Activated CD8-positive, alpha-beta memory T cell treated with anti-CD3 and anti-CD28 coated beads, Interleukin-2, amount 50 U/mL, for 48 hours (primary cell): ENCODE measurements around the gene TGM2.
"Not testable (repeated sequence)": the region's sequence is repeated elsewhere in the genome, so short reads cannot be mapped to it uniquely, and the experiment has no call there.

ENCODE experiments used
- DNase-seq: peaks from one replicate; pipeline ENCODE4 v3.0.0-alpha.2; 2020

Gene TGM2

DNA sequence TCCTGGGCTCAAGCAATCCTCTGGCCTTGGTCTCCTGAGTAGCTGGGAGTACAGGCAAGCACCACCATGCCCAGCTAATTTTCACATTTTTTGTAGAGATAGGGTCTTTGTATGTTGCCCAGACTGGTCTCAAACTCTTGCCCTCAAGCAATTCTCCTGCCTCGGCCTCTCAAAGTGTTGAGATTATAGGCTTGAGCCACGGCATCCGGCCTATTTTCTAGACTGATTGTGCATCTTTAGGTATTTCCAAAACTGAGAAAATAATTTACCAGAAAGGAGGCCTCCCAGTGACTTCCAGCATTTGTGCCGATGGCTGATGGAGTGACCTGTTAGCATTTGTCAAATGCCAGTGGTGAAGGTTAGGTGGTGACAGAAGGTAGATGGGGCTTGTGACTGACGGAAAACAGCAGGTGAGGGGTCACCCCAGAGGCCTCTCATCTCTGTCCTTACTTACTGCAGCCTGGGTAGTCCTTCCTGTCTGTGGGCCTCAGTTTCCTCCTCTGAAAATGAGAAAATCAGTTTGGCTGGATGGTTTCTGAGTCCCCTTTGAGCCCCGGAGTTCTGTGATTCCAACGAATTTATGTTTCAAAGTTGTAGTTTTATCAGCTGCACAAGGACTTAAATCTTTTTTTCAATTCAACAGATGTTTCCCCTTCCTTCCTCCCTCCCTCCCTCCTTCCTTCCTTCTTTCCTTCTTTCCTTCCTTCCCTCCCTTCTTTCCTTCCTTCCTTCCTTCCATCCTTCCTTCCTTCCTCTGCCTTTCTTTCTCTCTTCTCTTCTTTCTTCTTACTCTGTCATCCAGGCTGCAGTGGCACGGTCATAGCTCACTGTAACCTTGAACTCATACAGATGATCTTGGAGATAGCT lies 53.5 kb downstream of the TGM2 start:
- DNase-seq, result no peak

DNA sequence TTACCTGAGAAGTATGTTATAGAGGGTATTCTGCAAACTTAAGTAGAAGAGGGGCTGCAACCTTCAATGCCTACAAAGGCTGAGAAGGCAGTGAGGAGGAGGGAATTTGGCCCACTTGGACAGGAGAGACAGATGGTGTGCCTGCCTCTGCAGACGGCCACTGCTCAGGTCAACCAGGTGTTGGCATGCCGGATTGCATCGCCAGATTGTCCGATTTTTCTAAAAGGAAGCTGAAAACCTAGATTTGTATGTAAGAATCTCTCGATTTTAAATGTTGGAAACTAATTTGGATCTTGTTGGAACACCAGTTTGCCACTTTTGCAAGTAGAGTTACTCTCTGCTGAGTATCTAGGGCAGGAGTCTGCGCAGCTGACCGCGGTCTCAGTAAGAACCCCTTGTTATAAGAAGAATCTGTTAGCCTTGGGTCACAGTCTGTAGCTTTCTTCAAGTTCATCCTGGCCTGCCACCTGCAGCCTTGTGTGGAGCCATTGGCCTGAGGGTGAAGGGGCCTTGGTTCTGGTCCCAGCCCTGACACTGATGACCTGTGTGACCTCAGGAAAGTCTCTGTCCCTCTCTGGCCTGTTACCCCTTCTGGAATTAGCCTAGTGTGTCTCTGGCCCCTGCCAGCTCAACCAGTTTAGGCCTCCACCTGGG lies 54.4 kb downstream of the TGM2 start:
- DNase-seq, result no peak

GRCh38 chr20:38109591-38110524 lies 55.2 kb downstream of the TGM2 start:
- no peak for DNase-seq

- DNase-seq, result no peak
Observed at GRCh38 chr20:38108986-38109541, 56.0 kb downstream of the TGM2 start.

- DNase-seq, result no peak
Observed at GRCh38 chr20:38108438-38108985, 56.6 kb downstream of the TGM2 start.

DNA sequence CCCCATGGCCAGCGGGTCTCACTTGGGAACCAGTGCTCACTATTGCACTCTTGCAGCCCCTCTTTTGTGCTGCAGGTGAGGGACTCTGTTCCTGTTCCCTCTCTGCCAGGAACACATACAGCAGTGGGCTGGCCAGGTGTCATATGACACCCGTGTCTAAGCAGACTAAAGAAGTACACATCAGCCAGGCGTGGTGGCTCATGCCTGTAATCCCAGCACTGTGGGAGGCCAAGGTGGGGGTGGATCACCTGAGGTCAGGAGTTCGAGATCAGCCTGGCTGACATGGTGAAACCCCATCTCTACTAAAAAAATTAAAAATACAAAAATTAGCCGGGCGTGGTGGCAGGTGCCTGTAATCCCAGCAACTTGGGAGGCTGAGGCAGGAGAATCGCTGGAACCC lies 57.2 kb downstream of the TGM2 start:
- not testable (repeated sequence) for DNase-seq

DNA sequence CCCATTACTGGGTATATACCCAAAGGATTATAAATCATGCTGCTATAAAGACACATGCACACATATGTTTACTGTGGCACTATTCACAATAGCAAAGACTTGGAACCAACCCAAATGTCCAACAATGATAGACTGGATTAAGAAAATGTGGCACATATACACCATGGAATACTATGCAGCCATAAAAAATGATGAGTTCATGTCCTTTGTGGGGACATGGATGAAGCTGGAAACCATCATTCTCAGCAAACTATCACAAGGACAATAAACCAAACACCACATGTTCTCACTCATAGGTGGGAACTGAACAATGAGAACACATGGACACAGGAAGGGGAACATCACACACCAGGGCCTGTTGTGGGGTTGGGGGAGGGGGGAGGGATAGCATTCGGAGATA lies 57.7 kb downstream of the TGM2 start:
- DNase-seq, result not testable (repeated sequence)

DNA sequence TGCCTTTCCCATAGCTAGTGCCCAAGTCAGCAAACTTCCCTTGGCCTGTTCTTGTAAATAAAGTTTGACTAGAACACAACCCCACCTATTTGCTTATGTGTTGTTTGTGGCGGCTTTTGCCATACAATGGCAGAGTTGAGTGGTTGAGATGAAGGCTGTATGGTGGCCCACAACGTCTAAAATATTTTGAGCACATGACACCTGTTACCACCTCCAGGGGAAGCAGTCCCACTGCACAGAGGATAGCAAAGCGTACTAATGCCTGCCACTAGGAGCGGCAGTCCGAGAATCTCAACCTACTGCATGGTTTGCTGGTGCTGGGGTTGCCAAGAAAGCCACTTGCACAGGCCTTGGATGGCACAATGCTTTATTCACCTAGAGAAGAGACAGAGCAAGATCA lies 58.6 kb downstream of the TGM2 start:
- no peak for DNase-seq

GRCh38 chr20:38104285-38104684 lies 60.8 kb downstream of the TGM2 start:
- DNase-seq, result no peak

DNA sequence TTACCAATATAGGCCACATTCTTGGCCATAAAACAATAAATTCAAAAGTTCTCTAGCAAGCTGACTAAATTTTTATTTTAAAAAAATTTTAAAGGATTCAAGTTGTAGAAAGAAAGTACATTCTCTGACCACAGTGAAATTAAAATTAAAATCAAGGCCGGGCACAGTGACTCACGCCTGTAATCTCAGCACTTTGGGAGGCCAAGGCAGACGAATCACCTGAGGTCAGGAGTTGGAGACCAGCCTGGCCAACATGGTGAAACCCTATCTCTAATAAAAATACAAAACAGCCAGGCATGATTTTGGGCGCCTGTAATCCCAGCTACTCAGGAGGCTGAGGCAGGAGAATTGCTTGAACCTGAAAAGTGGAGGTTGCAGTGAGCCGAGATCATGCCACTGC lies 62.9 kb downstream of the TGM2 start:
- DNase-seq, result not testable (repeated sequence)

DNA sequence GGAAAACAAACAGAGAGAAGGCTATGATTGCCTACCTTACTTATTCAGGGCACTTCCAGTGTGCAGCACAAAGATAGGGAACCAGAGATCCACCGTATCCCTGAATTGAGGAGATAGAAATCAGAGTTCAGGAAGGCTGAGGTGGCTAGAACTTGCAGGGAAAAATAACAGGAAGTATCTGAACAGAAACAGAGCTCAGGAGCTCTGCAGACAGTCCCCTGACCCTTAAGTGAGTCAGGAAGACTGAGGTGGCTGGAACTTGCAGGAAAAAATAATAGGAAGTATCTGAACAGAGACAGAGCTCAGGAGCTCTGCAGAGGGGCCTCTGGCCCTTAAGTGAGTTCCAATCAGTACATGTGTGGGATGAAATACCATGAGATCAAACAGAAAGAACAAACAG lies 66.1 kb downstream of the TGM2 start:
- no peak for DNase-seq

- no peak for DNase-seq
Observed at GRCh38 chr20:38095017-38095686, 69.9 kb downstream of the TGM2 start.

DNA sequence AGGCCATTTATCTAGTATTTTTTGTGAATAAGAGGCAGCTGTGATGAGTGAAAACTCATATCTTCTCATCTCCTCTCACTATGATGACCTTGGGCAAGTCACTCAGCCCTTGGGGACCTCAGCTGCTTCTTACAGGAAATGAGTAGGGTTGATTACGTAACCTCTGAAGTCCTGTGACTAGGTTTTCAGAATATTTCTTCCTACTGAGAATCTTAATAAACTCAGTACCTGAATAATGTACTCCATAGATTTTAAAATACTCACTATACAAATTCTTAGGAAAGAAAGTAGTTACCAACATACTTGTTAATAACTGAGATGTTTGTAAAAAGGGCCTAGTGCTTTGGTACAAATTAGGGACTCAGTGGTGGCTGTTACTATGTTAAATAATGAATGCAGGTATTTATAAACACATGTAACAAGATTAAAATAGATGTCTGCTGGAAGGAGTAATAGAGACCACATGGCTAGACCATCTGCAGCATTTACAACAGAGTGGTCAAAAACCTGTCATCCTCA lies 70.6 kb downstream of the TGM2 start:
- DNase-seq, result no peak

- DNase-seq, result no peak
Observed at GRCh38 chr20:38093641-38094077, 71.4 kb downstream of the TGM2 start.

GRCh38 chr20:38092915-38093314 lies 72.2 kb downstream of the TGM2 start:
- DNase-seq, result no peak

- DNase-seq, result no peak
Observed at GRCh38 chr20:38092260-38092857, 72.7 kb downstream of the TGM2 start.

DNA sequence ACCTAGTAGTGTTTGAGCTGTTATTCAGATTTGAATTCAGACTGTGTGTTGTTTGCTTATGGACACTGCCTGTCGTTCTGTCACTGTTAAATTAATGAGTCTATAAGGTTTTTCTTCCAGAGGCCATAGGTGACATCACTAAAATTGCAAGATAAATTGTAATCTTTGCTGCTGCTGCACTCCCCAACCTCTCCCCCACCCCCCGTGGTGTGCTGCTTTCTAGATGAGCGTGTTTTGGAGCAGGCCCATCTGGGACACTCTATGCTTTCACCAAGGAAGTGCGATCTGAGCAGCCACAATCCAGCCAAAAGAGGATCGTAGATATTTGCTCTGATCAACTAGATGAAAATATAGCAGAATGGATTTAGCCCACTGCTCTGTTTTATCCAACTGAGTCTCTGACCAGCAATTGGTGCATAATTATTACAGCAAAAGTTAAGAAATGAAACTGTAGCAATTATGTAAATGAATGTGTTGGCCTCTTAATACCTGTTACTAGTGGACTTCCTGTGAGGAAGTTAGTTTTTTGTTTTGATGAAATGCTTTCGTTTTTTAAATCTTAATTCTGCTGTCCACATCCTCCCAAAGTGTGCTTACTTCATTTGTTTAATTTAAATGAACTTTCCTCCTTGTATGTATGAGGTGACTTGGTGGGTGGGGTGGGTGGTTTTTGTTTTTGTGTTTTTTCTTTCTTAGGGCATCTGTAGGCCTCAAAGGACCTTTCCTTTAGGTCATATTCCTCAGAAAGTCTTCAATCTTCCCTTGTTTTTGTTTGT lies 73.4 kb downstream of the TGM2 start:
- no peak for DNase-seq

GRCh38 chr20:38090061-38090460 lies 75.0 kb downstream of the TGM2 start:
- DNase-seq, result no peak

- DNase-seq, result no peak
Observed at GRCh38 chr20:38089500-38089899, 75.6 kb downstream of the TGM2 start.

DNA sequence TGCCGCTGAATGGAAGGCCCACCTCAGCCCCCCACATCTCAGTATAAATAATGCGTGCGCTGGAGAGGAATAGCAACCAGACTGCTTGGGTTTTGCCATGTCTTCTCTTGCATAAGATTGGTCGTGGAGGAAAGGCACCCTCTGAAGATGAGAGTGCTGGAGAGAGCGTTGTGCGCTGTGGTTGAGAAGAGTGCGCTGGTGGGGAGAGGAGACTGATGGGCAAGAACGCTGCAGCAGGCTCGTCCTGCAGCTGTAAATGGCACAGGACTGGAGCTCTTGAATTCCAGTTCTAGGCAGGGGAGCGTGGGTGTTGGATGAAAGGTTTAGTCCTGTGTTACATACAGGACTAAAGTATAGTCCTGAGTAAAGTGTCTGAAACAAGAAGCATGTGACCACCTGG lies 80.0 kb downstream of the TGM2 start:
- DNase-seq, result no peak
